ENCODE results near the gene LRP10. TPM values are rescaled to one million over a fixed set of nuclear protein-coding genes. Genes with fewer than 3 reads are reported as not detected.

The LRP10 gene
- total RNA-seq, 1 experiment from 2014 or later: 12.2 TPM

GRCh38 chr14:22866874-22867273 is 4.7 kb upstream of the LRP10 start:
- Histone ChIP-seq H3K9me3 (replicated peaks) (no peaks in the 10 kb centered on the region), H3K27me3 (no peaks in the 10 kb centered on the region), H3K4me1 (0 out of 2 replicates have a peak, but pooled peaks cover 4% of the 10 kb centered on the region), H3K27ac (no peak overlapping the region), H3K36me3 (no peaks in the 10 kb centered on the region), H3K4me3 (no peak overlapping the region)
- DNase-seq: no peak

DNA sequence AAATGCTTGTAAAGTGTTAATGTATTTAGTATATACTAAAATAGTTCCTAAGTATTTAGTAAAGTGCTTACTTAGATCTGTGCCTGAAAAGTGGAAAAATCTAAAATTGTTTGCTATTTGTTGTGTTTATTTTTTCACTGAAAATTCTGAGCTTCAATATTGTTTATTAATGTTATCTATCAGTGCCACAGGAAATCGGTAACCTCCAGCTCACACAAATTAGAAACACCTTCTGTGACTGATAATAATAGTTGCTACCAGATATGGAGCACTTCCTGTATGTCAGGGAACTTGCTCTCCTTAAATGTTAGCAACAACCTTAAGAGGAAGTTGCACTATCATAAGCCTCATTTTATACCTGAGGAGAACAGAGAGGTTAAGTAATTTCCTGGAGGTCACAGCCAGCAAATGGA is 723 bp upstream of the LRP10 start:
- Histone ChIP-seq H3K27ac (no peak overlapping the region), H3K36me3 (no peaks in the 10 kb centered on the region), H3K9me3 (replicated peaks) (no peaks in the 10 kb centered on the region), H3K4me1 (peaks cover 4% of the 10 kb centered on the region; the same call in 1 of the 2 replicates), H3K27me3 (no peaks in the 10 kb centered on the region), H3K4me3 (peak overlapping the region; percentile 71)
- no peak for DNase-seq

GRCh38 chr14:22872033-22872832 is 693 bp downstream of the LRP10 start:
- Histone ChIP-seq H3K36me3 (no peaks in the 10 kb centered on the region), H3K27ac (peak overlapping the region; percentile 3; the same call in 1 of the 2 replicates), H3K4me3 (peak overlapping the region; percentile 71), H3K9me3 (replicated peaks) (no peaks in the 10 kb centered on the region), H3K4me1 (peaks cover 4% of the 10 kb centered on the region; the same call in 1 of the 2 replicates), H3K27me3 (no peaks in the 10 kb centered on the region)
- DNase-seq: peak; percentile 78 to 94

DNA sequence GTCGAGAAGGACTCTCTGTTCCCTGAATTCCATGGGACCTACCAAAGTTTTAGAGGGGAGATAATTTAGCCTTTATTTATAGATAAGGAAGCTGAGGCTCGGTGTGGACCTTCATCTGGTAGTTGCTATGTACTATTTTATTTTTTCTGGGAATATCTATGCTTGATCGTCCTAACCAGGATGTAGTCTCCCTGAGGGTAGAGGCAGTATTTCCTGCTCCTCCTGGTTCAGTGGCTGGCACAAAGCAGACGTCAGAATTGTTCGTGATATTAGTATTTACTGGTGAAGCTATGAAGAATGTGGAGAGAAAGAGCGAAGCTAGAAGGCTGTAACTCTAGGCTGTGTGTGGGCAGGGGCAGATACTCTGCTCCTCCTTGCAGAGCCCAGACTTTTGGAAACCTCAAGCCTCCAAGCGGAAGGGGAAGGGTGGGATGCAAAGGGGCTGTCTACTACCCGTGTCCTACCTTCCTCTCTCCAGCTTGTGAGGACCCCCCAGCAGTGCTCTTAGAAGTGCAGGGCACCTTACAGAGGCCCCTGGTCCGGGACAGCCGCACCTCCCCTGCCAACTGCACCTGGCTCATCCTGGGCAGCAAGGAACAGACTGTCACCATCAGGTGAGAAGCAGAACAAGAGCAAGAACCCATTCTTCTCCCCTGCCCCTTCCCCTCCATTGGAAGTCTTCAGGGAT is 1.4 kb downstream of the LRP10 start:
- Histone ChIP-seq H3K36me3 (no peaks in the 10 kb centered on the region), H3K9me3 (replicated peaks) (no peaks in the 10 kb centered on the region), H3K27ac (peak overlapping the region; percentile 3; the same call in 1 of the 2 replicates), H3K27me3 (no peaks in the 10 kb centered on the region), H3K4me3 (peak overlapping the region; percentile 71), H3K4me1 (peaks cover 4% of the 10 kb centered on the region; the same call in 1 of the 2 replicates)
- DNase-seq: no peak

GRCh38 chr14:22875003-22875747 is 3.6 kb downstream of the LRP10 start:
- Histone ChIP-seq H3K4me1 (peaks cover 4% of the 10 kb centered on the region), H3K27ac (no peak overlapping the region), H3K36me3 (no peaks in the 10 kb centered on the region), H3K27me3 (no peaks in the 10 kb centered on the region), H3K4me3 (no peak overlapping the region), H3K9me3 (replicated peaks) (no peaks in the 10 kb centered on the region)
- no peak for DNase-seq

- H3K27ac ChIP-seq: no peak overlapping the region
- H3K4me1 ChIP-seq: peaks cover under 1% of the 10 kb centered on the region
- H3K4me3 ChIP-seq: no peak overlapping the region
- H3K36me3 ChIP-seq: no peaks in the 10 kb centered on the region
- H3K9me3 ChIP-seq (replicated peaks): no peaks in the 10 kb centered on the region
- no peak for DNase-seq
- H3K27me3 ChIP-seq: no peaks in the 10 kb centered on the region
These were observed 4.3 kb downstream of the LRP10 start for GRCh38 chr14:22875748-22876319.

DNA sequence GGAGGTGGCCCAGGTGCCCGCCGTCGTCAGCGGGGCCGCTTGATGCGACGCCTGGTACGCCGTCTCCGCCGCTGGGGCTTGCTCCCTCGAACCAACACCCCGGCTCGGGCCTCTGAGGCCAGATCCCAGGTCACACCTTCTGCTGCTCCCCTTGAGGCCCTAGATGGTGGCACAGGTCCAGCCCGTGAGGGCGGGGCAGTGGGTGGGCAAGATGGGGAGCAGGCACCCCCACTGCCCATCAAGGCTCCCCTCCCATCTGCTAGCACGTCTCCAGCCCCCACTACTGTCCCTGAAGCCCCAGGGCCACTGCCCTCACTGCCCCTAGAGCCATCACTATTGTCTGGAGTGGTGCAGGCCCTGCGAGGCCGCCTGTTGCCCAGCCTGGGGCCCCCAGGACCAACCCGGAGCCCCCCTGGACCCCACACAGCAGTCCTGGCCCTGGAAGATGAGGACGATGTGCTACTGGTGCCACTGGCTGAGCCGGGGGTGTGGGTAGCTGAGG is 5.5 kb downstream of the LRP10 start:
- Histone ChIP-seq H3K9me3 (replicated peaks) (no peaks in the 10 kb centered on the region), H3K27ac (no peak overlapping the region), H3K4me1 (no peaks in the 10 kb centered on the region; the same call in none of the 2 replicates), H3K27me3 (no peaks in the 10 kb centered on the region), H3K4me3 (no peak overlapping the region), H3K36me3 (no peaks in the 10 kb centered on the region)
- DNase-seq: no peak

- Histone ChIP-seq H3K4me3 (no peak overlapping the region), H3K27me3 (no peaks in the 10 kb centered on the region), H3K9me3 (replicated peaks) (no peaks in the 10 kb centered on the region), H3K4me1 (peaks cover 4% of the 10 kb centered on the region), H3K27ac (no peak overlapping the region), H3K36me3 (no peaks in the 10 kb centered on the region)
- DNase-seq: peak; percentile 28 to 32
These were observed 7.0 kb downstream of the LRP10 start for GRCh38 chr14:22878271-22879246.

- no peak overlapping the region for H3K4me3 ChIP-seq
- H3K4me1 ChIP-seq: peaks cover 4% of the 10 kb centered on the region
- H3K27me3 ChIP-seq: no peaks in the 10 kb centered on the region
- H3K9me3 ChIP-seq (replicated peaks): no peaks in the 10 kb centered on the region
- DNase-seq: no peak
- no peak overlapping the region for H3K27ac ChIP-seq
- no peaks in the 10 kb centered on the region for H3K36me3 ChIP-seq
These were observed 10.5 kb downstream of the LRP10 start for GRCh38 chr14:22882064-22882463.

GRCh38 chr14:22882529-22883172 is 11.1 kb downstream of the LRP10 start:
- peaks cover 4% of the 10 kb centered on the region for H3K4me1 ChIP-seq
- no peaks in the 10 kb centered on the region for H3K27me3 ChIP-seq
- H3K4me3 ChIP-seq: no peak overlapping the region
- DNase-seq: peak; percentile 54 to 60
- H3K36me3 ChIP-seq: no peaks in the 10 kb centered on the region
- H3K9me3 ChIP-seq (replicated peaks): no peaks in the 10 kb centered on the region
- H3K27ac ChIP-seq: no peak overlapping the region

- Histone ChIP-seq H3K9me3 (replicated peaks) (no peaks in the 10 kb centered on the region), H3K27me3 (no peaks in the 10 kb centered on the region), H3K4me1 (peaks cover 4% of the 10 kb centered on the region), H3K4me3 (no peak within 1 kb of the TSS), H3K27ac (no peak within 1 kb of the TSS), H3K36me3 (no peaks in the 10 kb centered on the region)
- DNase-seq: peak in 1 of 2 experiments; percentile 29
These were observed 11.8 kb downstream of the LRP10 start, which contains the start of gene REM2 for GRCh38 chr14:22883173-22883976. Gene REM2, plus strand, starts transcription at chr14:22883222. Its CDS starts 66 bp downstream, at chr14:22883288.

GRCh38 chr14:22884076-22884737 is 12.7 kb downstream of the LRP10 start:
- Histone ChIP-seq H3K27me3 (no peaks in the 10 kb centered on the region), H3K4me3 (no peak overlapping the region), H3K4me1 (peaks cover 4% of the 10 kb centered on the region; the same call in 1 of the 2 replicates), H3K9me3 (replicated peaks) (no peaks in the 10 kb centered on the region), H3K27ac (no peak overlapping the region), H3K36me3 (no peaks in the 10 kb centered on the region)
- no peak for DNase-seq

Data from SJCRH30 (cell line).